Posterior cingulate gyrus (tissue), 11 donors: Measurements from ENCODE around the gene RASSF1.

Source experiments
- DNase-seq, 10 donors: peaks; one replicate each; pipeline versions ENCODE4 v3.0.0 to v3.0.0-alpha.2; 2020 to 2021; ENCODE audit warnings: mixed read lengths in 3 of 10
- intact Hi-C: fragments of 100-400 bp; cut with DNase I; formaldehyde crosslinking; loops from one replicate; pipeline ENCODE4 v1.15.1; 2023

RASSF1 gene

GRCh38 chr3:50369012-50369670 is 28.5 kb upstream of the RASSF1 start:
- intact Hi-C loops, result no loop called here
- DNase-seq, result no peak

- peak in 1 of 10 donors; percentile 74 for DNase-seq
- intact Hi-C loops, result no loop called here
Measured at GRCh38 chr3:50365842-50366220, 25.2 kb upstream of the RASSF1 start.

GRCh38 chr3:50365080-50365841 is 24.6 kb upstream of the RASSF1 start:
- intact Hi-C loops, result no loop called here
- peak; percentile 54 to 96 (median 72) for DNase-seq

- intact Hi-C loops, result no loop called here
- DNase-seq, result peak in 1 of 10 donors; percentile 88
Measured at GRCh38 chr3:50364573-50365079, 24.0 kb upstream of the RASSF1 start.

GRCh38 chr3:50359760-50360110 is 19.1 kb upstream of the RASSF1 start:
- intact Hi-C loops, result loop anchor here (1.0 kb wide), 1 partner anchor 8 kb away; no protein-coding TSS in a partner anchor
- no peak for DNase-seq

GRCh38 chr3:50358911-50359759 is 18.5 kb upstream of the RASSF1 start, which contains the start of gene TMEM115:
Gene TMEM115 (minus strand): TSS chr3:50359521. CDS start chr3:50359063, 458 bp downstream.
- intact Hi-C loops, result loop anchor here (1.0 kb wide), 1 partner anchor 8 kb away; no protein-coding TSS in a partner anchor
- peak; percentile 98 to 100 (median 99) for DNase-seq

- DNase-seq, result no peak
- intact Hi-C loops, result no loop called here
Measured at GRCh38 chr3:50358355-50358910, 17.8 kb upstream of the RASSF1 start.

- intact Hi-C loops, result no loop called here
- DNase-seq, result no peak
Measured at GRCh38 chr3:50357481-50357880, 16.8 kb upstream of the RASSF1 start.

- no peak for DNase-seq
- intact Hi-C loops, result no loop called here
Measured at GRCh38 chr3:50356553-50356952, 15.9 kb upstream of the RASSF1 start.

- no peak for DNase-seq
- intact Hi-C loops, result no loop called here
Measured at GRCh38 chr3:50355829-50356552, 15.4 kb upstream of the RASSF1 start.

GRCh38 chr3:50354850-50355249 is 14.2 kb upstream of the RASSF1 start:
- intact Hi-C loops, result no loop called here
- DNase-seq, result no peak

GRCh38 chr3:50354186-50354764 is 13.6 kb upstream of the RASSF1 start:
- intact Hi-C loops, result no loop called here
- no peak for DNase-seq

GRCh38 chr3:50353245-50354004 is 12.8 kb upstream of the RASSF1 start:
- DNase-seq, result no peak
- intact Hi-C loops, result no loop called here

- DNase-seq, result no peak
- intact Hi-C loops, result no loop called here
Measured at GRCh38 chr3:50352781-50353180, 12.1 kb upstream of the RASSF1 start.

GRCh38 chr3:50351323-50351697 is 10.7 kb upstream of the RASSF1 start:
- intact Hi-C loops, result loop anchor here (1.0 kb wide), 1 partner anchor 8 kb away; the partner anchor contains the start of gene TMEM115
- peak in 1 of 10 donors; percentile 78 for DNase-seq

- peak; percentile 99 to 100 (median 99) for DNase-seq
- intact Hi-C loops, result loop anchor here (1.0 kb wide), 1 partner anchor 9 kb away; the partner anchor contains the start of gene TMEM115
Measured at GRCh38 chr3:50350527-50351322, 10.1 kb upstream of the RASSF1 start, which contains the start of the genes CYB561D2 and NPRL2. Gene CYB561D2 (plus strand): TSS chr3:50350862. CDS start chr3:50351434, 572 bp downstream. Gene NPRL2 (minus strand): TSS chr3:50350775. CDS start chr3:50350652, 123 bp downstream.

- intact Hi-C loops, result no loop called here
- no peak for DNase-seq
Measured at GRCh38 chr3:50350213-50350526, 9.5 kb upstream of the RASSF1 start.
